Stimulated activated CD4-positive, alpha-beta T cell treated with anti-CD3 and anti-CD28 coated beads, TNF-alpha, amount 100 ng/mL, for 4 hours (primary cell): Measurements from ENCODE around the gene GRIA4.
"Not testable (repeated sequence)": the region's sequence is repeated elsewhere in the genome, so short reads cannot be mapped to it uniquely, and the experiment has no call there.

Source experiments
- DNase-seq, 3 experiments: peaks; one replicate each; pipeline ENCODE4 v3.0.0-alpha.2; 2020; ENCODE audit warnings: low read depth in 3 of 3

GRIA4 gene

DNA sequence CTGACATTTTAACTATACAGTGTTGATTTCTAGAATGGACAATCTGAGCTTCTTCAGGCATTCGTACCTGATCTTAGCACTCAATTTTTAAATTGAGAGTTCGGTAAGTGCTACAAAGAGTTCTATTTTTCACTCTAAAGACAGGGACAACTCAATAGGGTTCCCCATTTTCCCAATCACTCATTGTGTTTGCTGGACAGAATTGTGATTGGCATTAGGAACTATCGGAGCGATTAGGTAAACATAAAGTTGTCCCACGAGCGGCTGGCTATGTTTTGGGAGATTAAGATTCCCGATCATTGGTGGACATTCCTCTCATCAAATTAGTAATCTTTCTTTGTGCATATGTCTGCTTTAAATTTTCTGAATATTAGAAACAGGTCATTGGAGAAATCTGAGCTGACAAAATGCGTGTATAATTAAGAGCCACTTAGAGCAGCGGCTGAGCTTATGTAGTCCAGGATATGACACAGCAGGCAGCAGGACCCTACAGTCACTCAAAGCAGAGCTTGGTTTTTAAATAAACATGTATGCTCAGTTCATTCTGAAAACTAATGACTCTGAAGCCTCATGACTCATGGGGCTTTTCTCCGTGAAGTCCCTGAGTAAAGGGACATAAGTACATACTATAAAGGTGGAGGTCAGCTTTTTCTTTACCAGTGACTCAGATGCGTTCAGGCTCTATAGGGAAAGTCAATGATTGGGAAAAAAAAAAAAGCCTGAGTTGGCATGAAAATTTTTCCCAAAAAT lies 109.4 kb downstream of the GRIA4 start:
- DNase-seq: no peak

GRCh38 chr11:105720096-105720495 lies 110.2 kb downstream of the GRIA4 start:
- DNase-seq: no peak

- DNase-seq: no peak
Measured at GRCh38 chr11:105723269-105723668, 113.4 kb downstream of the GRIA4 start.

DNA sequence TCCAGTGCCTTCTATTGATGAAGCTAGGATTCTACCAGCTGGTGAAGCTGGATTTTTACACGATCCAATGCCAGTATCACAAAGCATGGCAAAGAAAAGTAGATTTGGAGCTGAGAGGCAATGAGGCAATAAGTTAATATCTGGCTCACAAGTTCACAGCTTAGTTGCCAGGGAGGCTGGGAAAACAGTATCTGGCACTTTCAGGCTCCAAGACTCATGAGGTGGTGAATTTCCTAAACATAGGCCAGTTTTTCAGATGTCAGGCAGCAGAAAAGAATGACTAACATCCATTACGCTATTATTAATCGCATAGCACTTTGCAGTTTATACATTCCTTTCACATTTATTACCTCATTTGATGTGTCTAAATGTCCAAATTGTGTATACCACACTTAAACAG lies 122.7 kb downstream of the GRIA4 start:
- no peak for DNase-seq

DNA sequence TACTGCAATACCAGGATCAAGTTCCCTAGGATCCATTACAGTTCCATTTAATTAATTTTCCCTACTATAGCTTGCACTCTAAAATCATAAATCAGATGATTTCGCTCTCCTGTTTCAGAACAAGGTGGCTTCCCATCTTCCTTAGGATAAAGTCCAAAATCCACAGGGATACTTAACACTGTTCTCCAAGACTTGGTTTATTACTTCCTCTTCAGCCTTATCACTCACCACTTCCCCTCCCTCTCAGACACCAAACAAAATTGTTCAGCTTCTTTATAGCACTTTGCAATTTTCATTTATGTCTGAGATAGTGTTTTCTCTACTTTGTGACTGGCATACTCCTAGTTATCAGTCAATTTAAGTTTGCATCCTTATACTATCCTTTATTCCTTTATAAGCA lies 124.6 kb downstream of the GRIA4 start:
- DNase-seq: no peak

DNA sequence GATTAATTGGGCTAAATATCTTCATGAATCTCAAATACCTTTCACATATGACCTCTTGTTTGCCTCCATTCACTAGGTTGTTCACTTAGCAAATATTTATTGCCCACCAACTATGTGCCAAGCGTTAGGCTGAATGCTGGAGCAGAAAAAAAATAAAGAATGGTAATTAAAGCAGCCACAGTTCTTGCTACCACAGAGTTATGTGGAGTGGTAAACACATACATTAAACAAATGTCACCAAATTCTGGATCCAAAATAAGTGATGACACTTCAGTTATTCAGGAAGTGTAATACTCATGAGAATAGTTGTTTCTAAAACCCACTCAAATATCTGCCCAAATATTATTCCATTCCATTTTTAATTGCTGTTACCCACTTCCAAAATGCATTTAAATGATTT lies 128.4 kb downstream of the GRIA4 start:
- no peak for DNase-seq

GRCh38 chr11:105738986-105739795 lies 129.3 kb downstream of the GRIA4 start:
- no peak for DNase-seq

DNA sequence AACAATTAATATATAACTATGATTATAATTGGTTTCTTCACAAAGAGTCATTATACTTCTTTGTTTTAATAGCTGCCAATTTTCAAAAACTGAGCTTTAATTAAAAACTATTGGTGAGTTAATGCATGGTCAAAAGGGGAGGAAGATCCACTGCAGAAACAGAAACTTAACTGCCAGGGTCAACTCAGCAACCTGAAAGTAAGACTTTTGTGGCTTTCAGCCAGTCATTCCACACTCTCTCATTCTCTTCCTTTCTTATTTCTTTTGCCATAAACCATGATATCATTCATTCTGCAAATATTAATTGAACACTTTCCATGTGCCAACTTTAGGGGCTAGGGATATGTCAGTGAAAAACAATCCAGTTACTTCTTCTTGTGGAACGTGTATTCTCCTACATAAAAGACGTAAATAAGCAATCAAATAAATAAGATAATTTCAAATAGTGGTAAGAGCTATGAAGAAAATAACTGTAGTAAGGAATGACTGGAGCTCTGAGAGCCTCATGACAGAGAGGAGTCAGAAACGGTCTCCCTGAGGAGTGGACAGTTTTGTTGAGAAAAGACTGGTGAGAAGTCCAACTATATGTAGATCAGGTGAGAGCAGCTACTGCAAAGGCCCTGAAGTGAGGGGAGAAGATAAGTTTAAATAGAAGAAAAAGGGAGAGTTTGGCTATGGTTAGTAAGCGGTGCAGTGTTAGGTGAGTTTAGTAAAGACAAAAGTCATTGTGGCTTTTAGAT lies 130.5 kb downstream of the GRIA4 start:
- no peak for DNase-seq

DNA sequence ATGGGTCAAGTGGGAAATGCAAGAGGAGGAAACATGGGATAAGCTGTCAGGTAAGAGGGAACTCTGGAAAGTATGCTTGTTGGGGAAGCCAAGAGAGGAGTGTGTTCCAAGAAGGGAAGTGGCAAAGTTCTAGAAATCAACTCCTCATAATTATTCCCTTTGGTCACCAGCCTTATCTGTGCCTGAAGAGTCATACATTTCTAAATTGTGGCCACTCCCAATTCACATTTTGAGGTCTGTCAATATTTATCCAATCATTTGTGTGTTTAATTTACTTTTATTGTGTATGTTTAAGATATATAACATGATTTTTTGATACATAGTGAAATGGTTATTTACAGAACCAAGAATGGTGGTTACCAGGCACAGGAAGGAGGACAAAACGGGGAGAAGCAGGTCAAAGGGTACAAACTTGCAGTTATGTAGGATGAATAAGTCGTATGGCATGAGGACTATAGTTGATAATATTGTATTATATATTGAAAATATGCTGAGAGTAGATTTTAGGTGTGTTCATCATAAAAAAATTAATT lies 131.7 kb downstream of the GRIA4 start:
- no peak for DNase-seq

- no peak for DNase-seq
Measured at GRCh38 chr11:105754260-105754659, 144.4 kb downstream of the GRIA4 start.

- no peak for DNase-seq
Measured at GRCh38 chr11:105754716-105755115, 144.8 kb downstream of the GRIA4 start.

DNA sequence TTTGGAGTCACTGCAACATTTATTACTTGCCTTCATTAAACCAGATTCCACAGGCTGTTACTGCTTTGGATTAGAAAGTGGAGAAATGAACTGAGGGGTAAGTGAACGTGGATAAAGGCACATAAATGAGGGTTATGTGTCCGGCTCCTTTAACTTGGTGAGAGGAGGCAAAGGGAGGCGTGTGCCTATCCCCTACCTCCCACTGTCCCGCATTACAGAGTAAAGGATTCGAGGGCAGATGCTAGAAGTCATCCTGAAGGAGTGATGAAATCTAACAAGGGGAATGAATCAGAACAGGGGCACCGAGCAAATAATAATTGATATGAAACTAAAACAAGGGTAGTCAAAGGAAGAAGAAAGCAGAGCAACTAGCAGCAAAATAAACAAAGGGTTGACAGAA lies 147.2 kb downstream of the GRIA4 start:
- DNase-seq: no peak

GRCh38 chr11:105763594-105763993 lies 153.7 kb downstream of the GRIA4 start:
- no peak for DNase-seq

- no peak for DNase-seq
Measured at GRCh38 chr11:105767931-105768330, 158.1 kb downstream of the GRIA4 start.

- no peak for DNase-seq
Measured at GRCh38 chr11:105769627-105770026, 159.8 kb downstream of the GRIA4 start.

GRCh38 chr11:105773452-105773851 lies 163.6 kb downstream of the GRIA4 start:
- not testable (repeated sequence) for DNase-seq

DNA sequence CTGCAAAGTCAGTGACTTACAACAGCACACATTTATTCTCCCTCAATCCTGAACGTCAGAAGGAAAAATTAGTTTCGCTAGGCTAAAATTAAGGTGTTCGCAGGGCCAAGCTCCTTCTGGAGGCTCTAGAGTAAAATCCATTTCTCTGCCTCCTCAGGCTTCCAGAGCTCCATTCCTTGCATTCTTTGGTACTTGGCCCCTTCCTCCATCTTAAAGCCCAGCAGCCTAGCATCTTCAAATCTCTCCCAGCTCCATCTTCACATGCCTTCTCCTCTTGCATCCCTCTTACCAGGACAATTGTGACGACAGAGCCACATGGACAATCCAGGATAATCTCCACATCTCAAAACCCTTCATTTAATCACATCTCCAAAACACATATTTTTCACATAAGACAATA lies 165.0 kb downstream of the GRIA4 start:
- DNase-seq: no peak

GRCh38 chr11:105780781-105781525 lies 171.1 kb downstream of the GRIA4 start:
- DNase-seq: no peak

- DNase-seq: no peak
Measured at GRCh38 chr11:105781807-105782206, 171.9 kb downstream of the GRIA4 start.

DNA sequence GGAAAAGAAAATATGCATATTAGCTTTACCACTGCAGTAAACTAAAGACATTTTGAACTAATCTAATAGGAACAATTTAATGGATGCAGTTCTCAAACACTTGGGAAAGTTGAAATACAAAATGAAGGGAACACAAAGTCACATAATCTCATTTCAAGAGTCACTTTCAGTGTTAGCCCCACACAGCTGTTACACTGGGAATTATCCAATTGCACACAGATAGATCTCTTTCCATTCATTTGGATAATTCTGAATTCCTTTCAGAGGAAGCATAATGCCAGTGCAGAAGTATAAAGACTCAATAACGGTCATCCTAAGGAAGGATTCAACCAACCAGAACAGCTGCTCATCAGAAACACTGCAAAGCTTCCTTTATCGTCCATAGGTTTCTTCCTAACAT lies 173.3 kb downstream of the GRIA4 start:
- DNase-seq: no peak

DNA sequence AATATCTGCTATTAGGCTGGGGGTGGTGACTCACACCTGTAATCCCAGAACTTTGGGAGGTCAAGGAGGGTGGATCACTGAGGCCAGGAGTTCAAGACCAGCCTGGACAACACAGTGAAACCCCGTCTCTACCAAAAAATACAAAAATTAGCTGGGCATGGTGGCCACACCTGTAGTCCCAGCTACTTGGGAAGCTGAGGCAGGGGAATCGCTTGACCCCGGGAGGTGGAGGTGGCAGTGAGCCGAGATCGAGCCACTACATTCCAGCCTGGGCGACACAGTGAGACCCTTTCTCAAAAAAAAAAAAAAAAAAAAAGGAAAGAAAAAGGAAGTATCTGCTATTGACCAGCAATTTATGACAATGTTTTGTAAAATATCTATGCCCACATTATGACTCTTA lies 176.0 kb downstream of the GRIA4 start:
- not testable (repeated sequence) for DNase-seq

- DNase-seq: no peak
Measured at GRCh38 chr11:105786741-105787140, 176.9 kb downstream of the GRIA4 start.
